ENCODE measurements around the gene KCNK7. TPM values are rescaled to one million over a fixed set of nuclear protein-coding genes. Genes with fewer than 3 reads are reported as not detected.

Gene KCNK7
- total and polyA plus RNA-seq, 2 experiments from 2014 or later: 0.60 TPM; not detected in 1

DNA sequence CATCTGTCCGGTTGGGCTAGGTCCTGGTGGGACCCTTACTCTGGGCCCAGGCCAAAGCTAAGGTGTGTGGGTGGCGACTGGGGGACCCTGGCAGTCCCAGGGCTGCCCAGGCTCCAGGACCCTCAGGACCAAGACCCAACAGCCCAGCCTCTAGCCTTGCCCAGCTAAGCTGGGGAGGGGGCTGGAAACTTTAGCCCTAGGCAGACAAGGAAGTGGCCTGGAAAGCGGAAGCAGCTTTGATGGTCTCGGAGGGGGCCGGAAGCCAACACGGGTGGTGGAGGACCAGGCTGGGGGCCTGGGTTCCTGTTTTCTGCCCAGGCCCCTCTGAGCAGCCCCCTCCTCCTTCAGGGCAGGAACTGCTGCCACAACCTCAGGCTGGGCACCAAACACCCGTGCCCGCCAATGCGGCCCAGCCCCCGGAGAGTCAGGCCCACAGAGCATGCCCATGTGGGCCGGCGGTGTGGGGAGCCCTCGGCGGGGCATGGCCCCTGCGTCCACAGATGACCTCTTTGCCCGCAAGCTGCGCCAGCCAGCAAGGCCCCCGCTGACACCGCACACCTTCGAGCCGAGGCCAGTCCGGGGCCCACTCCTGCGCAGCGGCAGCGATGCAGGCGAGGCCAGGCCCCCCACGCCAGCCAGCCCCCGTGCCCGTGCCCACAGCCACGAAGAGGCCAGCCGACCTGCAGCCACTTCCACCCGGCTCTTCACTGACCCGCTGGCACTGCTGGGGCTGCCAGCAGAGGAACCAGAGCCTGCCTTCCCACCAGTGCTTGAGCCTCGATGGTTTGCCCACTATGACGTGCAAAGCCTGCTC lies 45.1 kb upstream of the KCNK7 start (continued):
- TF ChIP-seq, protein P1, sequence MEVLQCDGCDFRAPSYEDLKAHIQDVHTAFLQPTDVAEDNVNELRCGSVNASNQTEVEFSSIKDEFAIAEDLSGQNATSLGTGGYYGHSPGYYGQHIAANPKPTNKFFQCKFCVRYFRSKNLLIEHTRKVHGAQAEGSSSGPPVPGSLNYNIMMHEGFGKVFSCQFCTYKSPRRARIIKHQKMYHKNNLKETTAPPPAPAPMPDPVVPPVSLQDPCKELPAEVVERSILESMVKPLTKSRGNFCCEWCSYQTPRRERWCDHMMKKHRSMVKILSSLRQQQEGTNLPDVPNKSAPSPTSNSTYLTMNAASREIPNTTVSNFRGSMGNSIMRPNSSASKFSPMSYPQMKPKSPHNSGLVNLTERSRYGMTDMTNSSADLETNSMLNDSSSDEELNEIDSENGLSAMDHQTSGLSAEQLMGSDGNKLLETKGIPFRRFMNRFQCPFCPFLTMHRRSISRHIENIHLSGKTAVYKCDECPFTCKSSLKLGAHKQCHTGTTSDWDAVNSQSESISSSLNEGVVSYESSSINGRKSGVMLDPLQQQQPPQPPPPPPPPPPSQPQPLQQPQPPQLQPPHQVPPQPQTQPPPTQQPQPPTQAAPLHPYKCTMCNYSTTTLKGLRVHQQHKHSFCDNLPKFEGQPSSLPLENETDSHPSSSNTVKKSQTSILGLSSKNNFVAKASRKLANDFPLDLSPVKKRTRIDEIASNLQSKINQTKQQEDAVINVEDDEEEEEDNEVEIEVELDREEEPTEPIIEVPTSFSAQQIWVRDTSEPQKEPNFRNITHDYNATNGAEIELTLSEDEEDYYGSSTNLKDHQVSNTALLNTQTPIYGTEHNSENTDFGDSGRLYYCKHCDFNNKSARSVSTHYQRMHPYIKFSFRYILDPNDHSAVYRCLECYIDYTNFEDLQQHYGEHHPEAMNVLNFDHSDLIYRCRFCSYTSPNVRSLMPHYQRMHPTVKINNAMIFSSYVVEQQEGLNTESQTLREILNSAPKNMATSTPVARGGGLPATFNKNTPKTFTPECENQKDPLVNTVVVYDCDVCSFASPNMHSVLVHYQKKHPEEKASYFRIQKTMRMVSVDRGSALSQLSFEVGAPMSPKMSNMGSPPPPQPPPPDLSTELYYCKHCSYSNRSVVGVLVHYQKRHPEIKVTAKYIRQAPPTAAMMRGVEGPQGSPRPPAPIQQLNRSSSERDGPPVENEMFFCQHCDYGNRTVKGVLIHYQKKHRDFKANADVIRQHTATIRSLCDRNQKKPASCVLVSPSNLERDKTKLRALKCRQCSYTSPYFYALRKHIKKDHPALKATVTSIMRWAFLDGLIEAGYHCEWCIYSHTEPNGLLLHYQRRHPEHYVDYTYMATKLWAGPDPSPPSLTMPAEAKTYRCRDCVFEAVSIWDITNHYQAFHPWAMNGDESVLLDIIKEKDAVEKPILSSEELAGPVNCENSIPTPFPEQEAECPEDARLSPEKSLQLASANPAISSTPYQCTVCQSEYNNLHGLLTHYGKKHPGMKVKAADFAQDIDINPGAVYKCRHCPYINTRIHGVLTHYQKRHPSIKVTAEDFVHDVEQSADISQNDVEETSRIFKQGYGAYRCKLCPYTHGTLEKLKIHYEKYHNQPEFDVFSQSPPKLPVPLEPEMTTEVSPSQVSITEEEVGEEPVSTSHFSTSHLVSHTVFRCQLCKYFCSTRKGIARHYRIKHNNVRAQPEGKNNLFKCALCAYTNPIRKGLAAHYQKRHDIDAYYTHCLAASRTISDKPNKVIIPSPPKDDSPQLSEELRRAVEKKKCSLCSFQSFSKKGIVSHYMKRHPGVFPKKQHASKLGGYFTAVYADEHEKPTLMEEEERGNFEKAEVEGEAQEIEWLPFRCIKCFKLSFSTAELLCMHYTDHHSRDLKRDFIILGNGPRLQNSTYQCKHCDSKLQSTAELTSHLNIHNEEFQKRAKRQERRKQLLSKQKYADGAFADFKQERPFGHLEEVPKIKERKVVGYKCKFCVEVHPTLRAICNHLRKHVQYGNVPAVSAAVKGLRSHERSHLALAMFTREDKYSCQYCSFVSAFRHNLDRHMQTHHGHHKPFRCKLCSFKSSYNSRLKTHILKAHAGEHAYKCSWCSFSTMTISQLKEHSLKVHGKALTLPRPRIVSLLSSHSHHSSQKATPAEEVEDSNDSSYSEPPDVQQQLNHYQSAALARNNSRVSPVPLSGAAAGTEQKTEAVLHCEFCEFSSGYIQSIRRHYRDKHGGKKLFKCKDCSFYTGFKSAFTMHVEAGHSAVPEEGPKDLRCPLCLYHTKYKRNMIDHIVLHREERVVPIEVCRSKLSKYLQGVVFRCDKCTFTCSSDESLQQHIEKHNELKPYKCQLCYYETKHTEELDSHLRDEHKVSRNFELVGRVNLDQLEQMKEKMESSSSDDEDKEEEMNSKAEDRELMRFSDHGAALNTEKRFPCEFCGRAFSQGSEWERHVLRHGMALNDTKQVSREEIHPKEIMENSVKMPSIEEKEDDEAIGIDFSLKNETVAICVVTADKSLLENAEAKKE (CRISPR knock-in tag; IDR thresholded peaks at IDR 0.05): no peak
- TF ChIP-seq POLR2AphosphoS5 (IDR thresholded peaks at IDR 0.05; ENCODE audit: low read depth): no peak
- TF ChIP-seq EZH2 (IDR thresholded peaks at IDR 0.05; ENCODE audit: low read depth, unreplicated experiment): no peak
- TF ChIP-seq ZNF114 (CRISPR knock-in tag; IDR thresholded peaks at IDR 0.05): no peak
- TF ChIP-seq, protein P2, sequence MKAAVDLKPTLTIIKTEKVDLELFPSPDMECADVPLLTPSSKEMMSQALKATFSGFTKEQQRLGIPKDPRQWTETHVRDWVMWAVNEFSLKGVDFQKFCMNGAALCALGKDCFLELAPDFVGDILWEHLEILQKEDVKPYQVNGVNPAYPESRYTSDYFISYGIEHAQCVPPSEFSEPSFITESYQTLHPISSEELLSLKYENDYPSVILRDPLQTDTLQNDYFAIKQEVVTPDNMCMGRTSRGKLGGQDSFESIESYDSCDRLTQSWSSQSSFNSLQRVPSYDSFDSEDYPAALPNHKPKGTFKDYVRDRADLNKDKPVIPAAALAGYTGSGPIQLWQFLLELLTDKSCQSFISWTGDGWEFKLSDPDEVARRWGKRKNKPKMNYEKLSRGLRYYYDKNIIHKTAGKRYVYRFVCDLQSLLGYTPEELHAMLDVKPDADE (IDR thresholded peaks at IDR 0.05): no peak
- no peak for TF ChIP-seq STAT1 (IDR thresholded peaks at IDR 0.05; ENCODE audit: unreplicated experiment)
- TF ChIP-seq CTCF (conservative IDR thresholded peaks at IDR 0.05; ENCODE audit: low read depth in 2 of 2): no peak
- no peak for TF ChIP-seq JUNB (IDR thresholded peaks at IDR 0.05; ENCODE audit: unreplicated experiment)
- TF ChIP-seq REST (IDR thresholded peaks at IDR 0.05; ENCODE audit: unreplicated experiment): no peak
- no peak for TF ChIP-seq CREB1 (CRISPR knock-in tag; IDR thresholded peaks at IDR 0.05; ENCODE audit: low read depth)

Data from GM23338 (cell line).